K562 (cell line): ENCODE results near the gene PIKFYVE. TPM values are rescaled to one million over a fixed set of nuclear protein-coding genes. Genes with fewer than 3 reads are reported as not detected.

Experiments used
- ATF7 ChIP-seq: fragments of 450-650 bp; IDR thresholded peaks from 2 replicates; pipeline ENCODE4 v1.7.1; 2014; ENCODE audit warnings: mild to moderate bottlenecking, moderate library complexity
- ELK1 ChIP-seq: sonication (generic); formaldehyde crosslinking; IDR thresholded peaks from 2 replicates; pipeline ENCODE4 v1.8.1; 2022; ENCODE audit warnings: missing genetic modification reagents
- ERF ChIP-seq: fragments of 450-650 bp; formaldehyde crosslinking; IDR thresholded peaks from 2 replicates; pipeline ENCODE4 v1.4.0; 2020; ENCODE audit warnings: mild to moderate bottlenecking, mixed read lengths
- FOXJ3 ChIP-seq: sonication (generic); formaldehyde crosslinking; IDR thresholded peaks from 2 replicates; pipeline ENCODE4 v1.4.0; 2020; ENCODE audit warnings: mild to moderate bottlenecking, missing genetic modification reagents
- FOXK1 ChIP-seq: sonication (generic); formaldehyde crosslinking; IDR thresholded peaks from 2 replicates; pipeline ENCODE4 v1.8.0; 2022; ENCODE audit warnings: missing genetic modification reagents, mild to moderate bottlenecking, borderline replicate concordance
- GATA2 ChIP-seq: sonication (generic); formaldehyde crosslinking; IDR thresholded peaks from 2 replicates; pipeline ENCODE4 v1.4.0; 2020; ENCODE audit warnings: mild to moderate bottlenecking, missing genetic modification reagents
- GATAD2A ChIP-seq: fragments of 450-650 bp; IDR thresholded peaks from 2 replicates; pipeline ENCODE4 v1.6.1; 2017
- HDAC1 ChIP-seq, 2 experiments: fragments of 450-650 bp; IDR thresholded peaks; 2 replicates each; pipeline ENCODE4 v1.6.1; 2016 to 2017; ENCODE audit warnings: inconsistent platforms in 1 of 2, mild to moderate bottlenecking in 1 of 2, moderate library complexity in 1 of 2
- HDAC2 ChIP-seq: fragments of 450-650 bp; IDR thresholded peaks from 2 replicates; pipeline ENCODE4 v1.6.1; 2016; ENCODE audit warnings: mild to moderate bottlenecking
- MBD2 ChIP-seq: sonication (generic); IDR thresholded peaks from 2 replicates; pipeline ENCODE4 v1.6.1; 2016; ENCODE audit warnings: low read depth, borderline replicate concordance
- MIER1 ChIP-seq: fragments of 450-650 bp; IDR thresholded peaks from 2 replicates; pipeline ENCODE4 v1.6.1; 2016; ENCODE audit warnings: antibody characterized with exemption, mild to moderate bottlenecking, low read depth
- MLLT1 ChIP-seq, 2 experiments: fragments of 450-650 bp; IDR thresholded peaks; 2 replicates each; pipeline ENCODE4 v1.6.1; 2016
- POLR2A ChIP-seq: fragments of 450-650 bp; conservative IDR thresholded peaks from 2 replicates; pipeline ENCODE4 v1.6.1; 2016
- POLR3A ChIP-seq: IDR thresholded peaks from 2 replicates; pipeline ENCODE4 v1.6.1; 2011; ENCODE audit warnings: borderline replicate concordance, mild to moderate bottlenecking, moderate library complexity; ENCODE audit not compliant: insufficient read length, insufficient read depth; ENCODE audit errors: extremely low read depth
- RBM15 ChIP-seq: fragments of 200-400 bp; formaldehyde crosslinking; IDR thresholded peaks from 2 replicates; pipeline ENCODE4 v1.6.1; 2018; ENCODE audit warnings: mild to moderate bottlenecking, low read length, moderate library complexity; ENCODE audit not compliant: insufficient read depth
- STAT5A ChIP-seq: IDR thresholded peaks from 2 replicates; pipeline ENCODE4 v1.6.1; 2012; ENCODE audit warnings: low read length, inconsistent platforms, borderline replicate concordance
- TEAD1 ChIP-seq, 2 experiments: fragments of 450-650 bp in 1 of 2; sonication (generic) in 1 of 2; formaldehyde crosslinking; IDR thresholded peaks; 2 replicates each; pipeline versions ENCODE4 v1.4.0 to v1.8.0; 2020 to 2022; ENCODE audit warnings: mild to moderate bottlenecking in 2 of 2, missing genetic modification reagents in 1 of 2
- UBTF ChIP-seq, 2 experiments: IDR thresholded peaks; 2 replicates each; pipeline ENCODE4 v1.6.1; 2012; ENCODE audit warnings: improper control_type of control experiment in 2 of 2, low read depth in 2 of 2, low read length in 2 of 2, borderline replicate concordance in 1 of 2
- VEZF1 ChIP-seq: fragments of 200-800 bp; sonication (Bioruptor generic); IDR thresholded peaks from 2 replicates; pipeline ENCODE4 v1.6.1; 2017; ENCODE audit warnings: missing genetic modification characterization, missing compliant biosample characterization
- WHSC1 ChIP-seq: IDR thresholded peaks from one replicate; pipeline ENCODE4 v1.6.1; 2012; ENCODE audit warnings: low read length, control low read depth, inconsistent platforms
- ZC3H11A ChIP-seq: IDR thresholded peaks from 2 replicates; pipeline ENCODE4 v1.6.1; 2012; ENCODE audit warnings: low read depth, low read length, improper control_type of control experiment
- ZNF224 ChIP-seq: sonication (generic); formaldehyde crosslinking; IDR thresholded peaks from 2 replicates; pipeline ENCODE4 v1.8.0; 2022; ENCODE audit warnings: mild to moderate bottlenecking, missing genetic modification reagents
- ZNF436 ChIP-seq: fragments of 250-450, 450-650 bp; sonication (Bioruptor Pico); formaldehyde crosslinking; IDR thresholded peaks from 2 replicates; pipeline ENCODE4 v1.7.0; 2020; ENCODE audit warnings: mild to moderate bottlenecking
- ZNF764 ChIP-seq: fragments of 250-450 bp; sonication (Bioruptor Pico); IDR thresholded peaks from 2 replicates; pipeline ENCODE4 v1.4.0; 2020; ENCODE audit warnings: low read depth, mild to moderate bottlenecking, moderate library complexity
- polyA plus RNA-seq, 8 experiments: library from polyadenylated mRNA; depleted of rRNA in 4 of 8; stranded (reverse) in 5 of 8; unstranded in 3 of 8; fragments of >200 nt; fragmentation: Nextera tagmentation in 2 of 8; fragmentation: Illumina TruSeq in 1 of 8; extraction: Ambion mirVana in 2 of 8; extraction: Trizol in 1 of 8; gene quantifications; 2 replicates each; pipeline versions ENCODE4 v1.2.1 to v1.2.3, GENCODE V29; 2011 to 2014; ENCODE audit warnings: inconsistent platforms in 1 of 8, missing spikeins in 1 of 8
- total RNA-seq, 7 experiments: library from RNA; depleted of rRNA in 6 of 7; stranded (reverse); fragments of >200 nt in 6 of 7; fragmentation: Illumina TruSeq in 2 of 7; extraction: Trizol in 2 of 7; gene quantifications; 2 replicates each; pipeline versions ENCODE4 v1.2.1 to v1.2.3, GENCODE V29; 2011 to 2021; ENCODE audit warnings: low replicate concordance in 1 of 7

Gene PIKFYVE
- total and polyA plus RNA-seq, 9 of the 15 experiments (the other 6 are each of a cell fraction or from before 2014, with no cell fraction given) = 3.6 to 25.6 (median 16.7) TPM

GRCh38 chr2:208265801-208266552 is at the start of gene PIKFYVE (continued):
- TF ChIP-seq FOXK1 (CRISPR knock-in tag) (no peak), ZNF436 (CRISPR knock-in tag) (no peak), FOXJ3 (no peak), GATA2 (CRISPR knock-in tag) (peak; percentile 91), POLR3A (no peak), ERF (CRISPR knock-in tag) (0 out of 2 replicates have a peak, but pooled peaks have one; percentile 33), ELK1 (no peak), UBTF (IDR thresholded peaks at IDR 0.05; ENCODE audit: borderline replicate concordance in 1 of 2, low read depth in 2 of 2, low read length in 2 of 2) (0 out of 4 replicates have a peak, but pooled peaks of 1 of the 2 experiments have one; percentile 13), POLR2A (peak; percentile 79), HDAC2 (no peak), ATF7 (peak; percentile 75), STAT5A (no peak), MBD2 (no peak), ZNF764 (CRISPR knock-in tag) (no peak), RBM15 (no peak), HDAC1 (IDR thresholded peaks at IDR 0.05) (peak in 1 of 2 experiments; percentile 44; a peak in 1 of 4 replicates), MLLT1 (IDR thresholded peaks at IDR 0.05) (peak in 1 of 2 experiments; percentile 100; a peak in 2 of 4 replicates), VEZF1 (peak; percentile 80), ZC3H11A (no peak), WHSC1 (no peak), TEAD1 (CRISPR knock-in tag; IDR thresholded peaks at IDR 0.05) (peak in 1 of 2 experiments; percentile 67; a peak in 1 of 4 replicates), MIER1 (no peak), GATAD2A (no peak), ZNF224 (no peak)
